HepG2 (cell line): Measurements from ENCODE around the gene MASTL. TPM values are rescaled to one million over a fixed set of nuclear protein-coding genes. Genes with fewer than 3 reads are reported as not detected.

Experiments used
- ATF1 ChIP-seq: IDR thresholded peaks from 2 replicates; pipeline ENCODE4 v1.6.1; 2016; ENCODE audit warnings: mild to moderate bottlenecking, control low read depth
- CHCHD3 ChIP-seq: sonication (generic); formaldehyde crosslinking; IDR thresholded peaks from 2 replicates; pipeline ENCODE4 v1.8.0; 2022; ENCODE audit warnings: mild to moderate bottlenecking, missing genetic modification reagents, moderate library complexity
- EEA1 ChIP-seq: sonication (generic); formaldehyde crosslinking; IDR thresholded peaks from 2 replicates; pipeline ENCODE4 v1.5.1; 2020; ENCODE audit warnings: mild to moderate bottlenecking, missing genetic modification reagents, borderline replicate concordance
- HHEX ChIP-seq: IDR thresholded peaks from 2 replicates; pipeline ENCODE4 v1.6.1; 2016; ENCODE audit warnings: control low read depth
- MNT ChIP-seq: fragments of 450-650 bp; IDR thresholded peaks from 2 replicates; pipeline ENCODE4 v1.6.1; 2016
- NCOA2 ChIP-seq: sonication (generic); formaldehyde crosslinking; IDR thresholded peaks from 2 replicates; pipeline ENCODE4 v1.8.0; 2022; ENCODE audit warnings: inconsistent platforms
- NFAT5 ChIP-seq: sonication (generic); formaldehyde crosslinking; IDR thresholded peaks from 2 replicates; pipeline ENCODE4 v1.4.0; 2020; ENCODE audit warnings: missing genetic modification reagents
- REL ChIP-seq: sonication (generic); formaldehyde crosslinking; conservative IDR thresholded peaks from 2 replicates; pipeline ENCODE4 v1.8.0; 2022; ENCODE audit warnings: mild to moderate bottlenecking, missing genetic modification reagents, moderate library complexity
- SATB2 ChIP-seq: sonication (generic); formaldehyde crosslinking; IDR thresholded peaks from 2 replicates; pipeline ENCODE4 v1.5.0; 2020; ENCODE audit warnings: missing genetic modification reagents
- SKI ChIP-seq: fragments of 450-650 bp; IDR thresholded peaks from one replicate; pipeline ENCODE4 v1.6.1; 2018; ENCODE audit warnings: mild to moderate bottlenecking; ENCODE audit not compliant: partially characterized antibody
- TEAD3 ChIP-seq: optimal IDR thresholded peaks from 2 replicates; pipeline ENCODE3; 2016; ENCODE audit warnings: borderline replicate concordance
- ZBTB3 ChIP-seq: sonication (generic); formaldehyde crosslinking; IDR thresholded peaks from 2 replicates; pipeline ENCODE4 v1.4.0; 2020; ENCODE audit warnings: low read depth, mild to moderate bottlenecking, moderate library complexity, missing genetic modification reagents, borderline replicate concordance
- ZNF407 ChIP-seq: sonication (generic); formaldehyde crosslinking; IDR thresholded peaks from one replicate; pipeline ENCODE4 v1.5.1; 2020; ENCODE audit warnings: mild to moderate bottlenecking, missing genetic modification reagents; ENCODE audit errors: not compliant biosample characterization
- ZNF432 ChIP-seq: sonication (generic); formaldehyde crosslinking; IDR thresholded peaks from 2 replicates; pipeline ENCODE4 v1.5.0; 2020; ENCODE audit warnings: missing genetic modification reagents, mild to moderate bottlenecking, borderline replicate concordance
- ZNF772 ChIP-seq: sonication (generic); formaldehyde crosslinking; IDR thresholded peaks from 2 replicates; pipeline ENCODE4 v1.5.0; 2020; ENCODE audit warnings: mild to moderate bottlenecking, missing genetic modification reagents
- polyA plus RNA-seq, 8 experiments: library from polyadenylated mRNA; depleted of rRNA in 3 of 8; stranded (reverse) in 7 of 8; unstranded in 1 of 8; fragments of >200 nt; fragmentation: Illumina TruSeq in 4 of 8; extraction: Trizol in 4 of 8; gene quantifications; 2 replicates each; pipeline versions ENCODE4 v1.2.1 to v1.2.3, GENCODE V29; 2011 to 2016; ENCODE audit warnings: low read depth in 4 of 8, missing spikeins in 1 of 8, mixed read lengths in 1 of 8; ENCODE audit not compliant: insufficient read depth in 1 of 8
- total RNA-seq, 5 experiments: library from RNA; depleted of rRNA; stranded (reverse); fragments of >200 nt; fragmentation: Illumina TruSeq; extraction: Trizol; gene quantifications; 2 replicates each; pipeline ENCODE4 v1.2.3, GENCODE V29; 2016; ENCODE audit warnings: low read depth in 1 of 5

The MASTL gene
- total and polyA plus RNA-seq, 2 of the 13 experiments (the other 11 are each of a cell fraction or from before 2014, with no cell fraction given) = 6.0 to 18.0 TPM

GRCh38 chr10:27155066-27155754, at the start of gene MASTL (continued):
- TF ChIP-seq ZNF407 (CRISPR knock-in tag) (peak; percentile 48), SATB2 (CRISPR knock-in tag) (no peak), ZBTB3 (CRISPR knock-in tag) (no peak), ATF1 (peak; percentile 90), MNT (peak; percentile 31; the same call in 1 of the 2 replicates), CHCHD3 (CRISPR knock-in tag) (0 out of 2 replicates have a peak, but pooled peaks have one; percentile 45), REL (CRISPR knock-in tag) (no peak), NCOA2 (peak; percentile 24; the same call in 1 of the 2 replicates), ZNF772 (CRISPR knock-in tag) (no peak; the same call in 1 of the 2 replicates), SKI (peak; percentile 49), NFAT5 (CRISPR knock-in tag) (no peak), EEA1 (CRISPR knock-in tag) (no peak), HHEX (CRISPR knock-in tag) (no peak), TEAD3 (CRISPR knock-in tag) (peak; percentile 50), ZNF432 (CRISPR knock-in tag) (no peak)
